Nephron progenitor cell (in vitro differentiated cells): ENCODE measurements around the gene MYO6.

Source experiments
- DNase-seq: peaks from one replicate; pipeline ENCODE4 v3.0.0; 2021
- H3K27ac Mint-ChIP-seq: 2 replicates; pipeline ENCODE4 v1.8.0; 2021; ENCODE audit warnings: mild to moderate bottlenecking, moderate library complexity, mixed read lengths
- H3K27me3 Mint-ChIP-seq: 2 replicates; pipeline ENCODE4 v1.8.0; 2021; ENCODE audit warnings: mild to moderate bottlenecking, low read depth, mixed read lengths; ENCODE audit not compliant: poor library complexity
- H3K36me3 Mint-ChIP-seq: 2 replicates; pipeline ENCODE4 v1.8.0; 2021; ENCODE audit warnings: low read depth, mixed read lengths
- H3K4me1 Mint-ChIP-seq: 2 replicates; pipeline ENCODE4 v1.8.0; 2021; ENCODE audit warnings: mixed read lengths
- H3K4me3 Mint-ChIP-seq: 2 replicates; pipeline ENCODE4 v1.8.0; 2021; ENCODE audit warnings: mild to moderate bottlenecking, moderate library complexity, mixed read lengths
- H3K9me3 Mint-ChIP-seq: 2 replicates; pipeline ENCODE4 v1.8.0; 2021; ENCODE audit warnings: mild to moderate bottlenecking, moderate library complexity, mixed read lengths
- TF ChIP-seq, protein P1 (sequence below): fragments of 200-600 bp; sonication (generic); IDR thresholded peaks from 2 replicates; pipeline ENCODE4 v1.5.0; 2021; ENCODE audit warnings: antibody characterized with exemption

Gene MYO6

DNA sequence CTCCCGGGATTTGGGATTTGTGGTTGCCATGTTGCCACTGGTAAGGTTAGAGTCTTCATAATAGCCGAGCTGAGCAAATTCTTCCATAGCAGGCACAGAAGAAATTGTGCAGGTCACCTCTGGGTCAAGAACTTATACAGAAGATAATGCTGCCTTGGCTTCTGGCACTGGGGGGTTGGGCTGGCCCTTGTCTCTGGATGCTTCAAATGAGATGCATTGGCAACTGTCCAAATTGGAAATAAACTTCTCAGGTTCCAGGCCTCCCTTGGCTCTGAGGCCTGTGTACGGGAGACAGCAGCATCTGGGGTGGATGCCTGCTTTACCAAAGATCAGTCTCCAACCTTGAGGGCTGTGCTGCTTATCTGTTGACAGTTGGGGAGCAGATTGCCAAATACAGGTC, 26.2 kb downstream of the MYO6 start:
- no peak for DNase-seq
- TF ChIP-seq, protein P1, sequence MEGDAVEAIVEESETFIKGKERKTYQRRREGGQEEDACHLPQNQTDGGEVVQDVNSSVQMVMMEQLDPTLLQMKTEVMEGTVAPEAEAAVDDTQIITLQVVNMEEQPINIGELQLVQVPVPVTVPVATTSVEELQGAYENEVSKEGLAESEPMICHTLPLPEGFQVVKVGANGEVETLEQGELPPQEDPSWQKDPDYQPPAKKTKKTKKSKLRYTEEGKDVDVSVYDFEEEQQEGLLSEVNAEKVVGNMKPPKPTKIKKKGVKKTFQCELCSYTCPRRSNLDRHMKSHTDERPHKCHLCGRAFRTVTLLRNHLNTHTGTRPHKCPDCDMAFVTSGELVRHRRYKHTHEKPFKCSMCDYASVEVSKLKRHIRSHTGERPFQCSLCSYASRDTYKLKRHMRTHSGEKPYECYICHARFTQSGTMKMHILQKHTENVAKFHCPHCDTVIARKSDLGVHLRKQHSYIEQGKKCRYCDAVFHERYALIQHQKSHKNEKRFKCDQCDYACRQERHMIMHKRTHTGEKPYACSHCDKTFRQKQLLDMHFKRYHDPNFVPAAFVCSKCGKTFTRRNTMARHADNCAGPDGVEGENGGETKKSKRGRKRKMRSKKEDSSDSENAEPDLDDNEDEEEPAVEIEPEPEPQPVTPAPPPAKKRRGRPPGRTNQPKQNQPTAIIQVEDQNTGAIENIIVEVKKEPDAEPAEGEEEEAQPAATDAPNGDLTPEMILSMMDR: no peak
- H3K27me3 Mint-ChIP-seq: no peaks in the 10 kb centered on the region
- H3K27ac Mint-ChIP-seq: peak overlapping the region; percentile 50
- peaks cover 6% of the 10 kb centered on the region for H3K36me3 Mint-ChIP-seq
- peaks cover 26% of the 10 kb centered on the region for H3K4me1 Mint-ChIP-seq
- H3K4me3 Mint-ChIP-seq: no peak overlapping the region
- H3K9me3 Mint-ChIP-seq: no peaks in the 10 kb centered on the region

DNA sequence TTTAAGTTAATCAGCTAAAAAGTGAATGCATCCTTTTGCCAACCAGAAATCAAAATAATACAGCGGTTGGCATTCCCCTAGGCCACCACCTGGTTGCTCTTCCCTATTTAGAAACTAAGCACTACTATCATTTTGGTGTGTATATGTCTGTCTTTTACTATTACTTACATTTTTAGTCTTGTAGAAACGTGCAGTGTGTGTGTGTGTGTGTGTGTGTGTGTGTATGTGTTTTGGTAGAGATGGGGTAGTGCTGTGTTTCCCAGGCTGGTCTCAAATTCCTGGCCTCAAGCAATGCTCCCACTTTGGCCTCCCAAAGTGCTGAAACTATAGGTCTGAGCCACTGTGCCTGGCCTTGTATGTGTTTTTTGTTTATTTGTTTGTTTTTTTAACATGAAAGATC, 27.4 kb downstream of the MYO6 start:
- no peaks in the 10 kb centered on the region for H3K27me3 Mint-ChIP-seq
- TF ChIP-seq, protein P1: no peak
- DNase-seq: no peak
- H3K36me3 Mint-ChIP-seq: peaks cover 6% of the 10 kb centered on the region
- no peaks in the 10 kb centered on the region for H3K9me3 Mint-ChIP-seq
- H3K4me3 Mint-ChIP-seq: no peak overlapping the region
- H3K27ac Mint-ChIP-seq: peak overlapping the region; percentile 28
- peaks cover 18% of the 10 kb centered on the region for H3K4me1 Mint-ChIP-seq

DNA sequence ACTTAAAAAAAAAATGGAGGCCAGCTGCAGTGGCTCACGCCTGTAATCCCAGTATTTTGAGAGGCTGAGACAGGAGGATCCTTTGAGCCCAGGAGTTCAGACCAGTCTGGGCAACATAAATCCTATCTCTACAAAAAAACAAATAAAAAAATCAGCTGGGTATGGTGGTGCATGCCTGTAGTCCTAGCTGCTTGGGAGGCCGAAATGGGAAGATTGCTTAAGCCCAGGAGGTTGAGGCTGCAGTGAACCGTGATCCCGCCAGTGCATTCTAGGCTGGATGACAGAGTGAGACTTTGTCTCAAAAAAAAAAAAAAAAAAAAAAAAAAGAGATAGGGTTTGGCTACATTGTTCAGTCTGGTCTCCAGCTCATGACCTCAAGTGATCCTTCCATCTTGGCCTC, 29.7 kb downstream of the MYO6 start:
- no peaks in the 10 kb centered on the region for H3K9me3 Mint-ChIP-seq
- H3K27me3 Mint-ChIP-seq: no peaks in the 10 kb centered on the region
- TF ChIP-seq, protein P1: no peak
- H3K4me1 Mint-ChIP-seq: peaks cover 18% of the 10 kb centered on the region
- H3K36me3 Mint-ChIP-seq: peaks cover 10% of the 10 kb centered on the region
- no peak for DNase-seq
- no peak overlapping the region for H3K4me3 Mint-ChIP-seq
- no peak overlapping the region for H3K27ac Mint-ChIP-seq

DNA sequence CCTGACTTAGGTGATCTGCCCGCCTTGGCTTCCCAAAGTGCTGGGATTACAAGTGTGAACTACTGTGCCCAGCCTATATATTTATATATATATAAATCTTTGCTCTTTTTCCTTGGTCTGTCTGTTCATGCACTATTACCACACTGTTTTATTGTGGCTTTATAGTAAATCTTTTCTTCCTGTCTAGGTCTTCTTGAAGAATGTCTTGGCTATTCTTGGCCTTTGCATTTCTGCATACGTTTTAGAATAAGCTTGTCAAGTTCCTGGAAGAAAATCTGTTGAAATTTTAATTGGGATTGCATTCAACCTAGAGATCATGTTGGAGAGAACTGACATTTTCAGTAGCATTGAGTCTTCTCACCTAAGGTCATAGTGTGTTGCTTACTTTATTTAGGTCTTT, 37.1 kb downstream of the MYO6 start:
- TF ChIP-seq, protein P1: no peak
- Mint-ChIP-seq H3K27ac (no peak overlapping the region), H3K4me1 (no peaks in the 10 kb centered on the region), H3K4me3 (no peak overlapping the region), H3K36me3 (peaks cover 5% of the 10 kb centered on the region), H3K9me3 (no peaks in the 10 kb centered on the region), H3K27me3 (no peaks in the 10 kb centered on the region)
- DNase-seq: no peak

DNA sequence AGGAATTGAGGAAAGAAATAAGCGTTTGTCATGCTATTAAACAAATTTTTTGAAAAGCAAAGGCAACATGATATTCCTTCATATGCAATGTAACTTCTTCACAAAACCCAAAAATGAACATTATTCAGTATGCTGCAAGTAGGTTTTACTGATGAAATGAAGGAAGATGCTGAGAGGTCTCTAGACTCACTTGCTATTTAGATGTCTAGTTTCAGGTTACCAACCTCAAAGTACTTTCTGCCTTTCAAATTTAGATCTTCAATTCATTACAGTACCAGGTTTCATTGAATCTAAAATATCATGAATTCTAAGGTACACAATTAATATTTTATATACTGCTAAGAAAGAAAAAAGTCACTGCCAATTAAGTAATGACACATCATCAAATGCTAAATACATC, 39.9 kb downstream of the MYO6 start:
- Mint-ChIP-seq H3K27me3 (no peaks in the 10 kb centered on the region), H3K4me1 (peaks cover 2% of the 10 kb centered on the region), H3K27ac (no peak overlapping the region), H3K36me3 (no peaks in the 10 kb centered on the region), H3K9me3 (no peaks in the 10 kb centered on the region), H3K4me3 (no peak overlapping the region)
- no peak for DNase-seq
- TF ChIP-seq, protein P1: no peak

DNA sequence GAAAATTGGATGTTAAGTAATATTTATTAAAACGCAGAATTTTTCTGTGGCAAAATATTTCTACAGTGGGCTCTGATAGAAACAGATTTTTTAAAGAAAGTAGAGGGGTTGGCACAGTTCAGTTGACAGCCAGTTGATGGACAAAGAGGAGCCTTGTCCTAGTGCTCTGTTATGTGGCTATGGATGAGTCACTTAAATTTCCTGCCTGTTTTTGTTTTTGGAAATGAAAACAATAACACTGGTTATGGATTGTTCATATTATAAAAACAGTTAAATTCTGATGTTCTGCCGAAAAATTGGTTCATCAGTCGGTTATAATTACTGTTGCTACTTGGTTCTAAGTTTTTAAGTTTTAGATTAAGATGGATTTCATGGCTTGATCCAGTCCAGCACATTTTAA, 42.8 kb downstream of the MYO6 start:
- peaks cover 21% of the 10 kb centered on the region for H3K4me1 Mint-ChIP-seq
- no peak overlapping the region for H3K27ac Mint-ChIP-seq
- H3K9me3 Mint-ChIP-seq: no peaks in the 10 kb centered on the region
- no peaks in the 10 kb centered on the region for H3K27me3 Mint-ChIP-seq
- DNase-seq: no peak
- no peaks in the 10 kb centered on the region for H3K36me3 Mint-ChIP-seq
- no peak overlapping the region for H3K4me3 Mint-ChIP-seq
- TF ChIP-seq, protein P1: no peak
